ENCODE data around the gene EMX2.
"Not testable (repeated sequence)": the region's sequence is repeated elsewhere in the genome, so short reads cannot be mapped to it uniquely, and the experiment has no call there.

The EMX2 gene

GRCh38 chr10:117560942-117561341 lies 18.4 kb downstream of the EMX2 start:
- no peak for DNase-seq (ENCODE audit: low read depth in 2 of 2)

- no peak for DNase-seq (ENCODE audit: low read depth in 2 of 2)
Measured at GRCh38 chr10:117562220-117562619, 19.7 kb downstream of the EMX2 start.

GRCh38 chr10:117562896-117563737 lies 20.6 kb downstream of the EMX2 start:
- no peak for DNase-seq (ENCODE audit: low read depth in 2 of 2)

- no peak for DNase-seq (ENCODE audit: low read depth in 2 of 2)
Measured at GRCh38 chr10:117563780-117564179, 21.2 kb downstream of the EMX2 start.

- DNase-seq (ENCODE audit: low read depth in 2 of 2) = no peak
Measured at GRCh38 chr10:117565068-117565467, 22.5 kb downstream of the EMX2 start.

GRCh38 chr10:117568334-117568733 lies 25.8 kb downstream of the EMX2 start:
- no peak for DNase-seq (ENCODE audit: low read depth in 2 of 2)

GRCh38 chr10:117569610-117570390 lies 27.3 kb downstream of the EMX2 start:
- no peak for DNase-seq (ENCODE audit: low read depth in 2 of 2)

GRCh38 chr10:117570880-117571279 lies 28.3 kb downstream of the EMX2 start:
- DNase-seq (ENCODE audit: low read depth in 2 of 2) = no peak

GRCh38 chr10:117574498-117575146 lies 32.1 kb downstream of the EMX2 start:
- no peak for DNase-seq (ENCODE audit: low read depth in 2 of 2)

- no peak for DNase-seq (ENCODE audit: low read depth in 2 of 2)
Measured at GRCh38 chr10:117578490-117578889, 35.9 kb downstream of the EMX2 start.

- DNase-seq (ENCODE audit: low read depth in 2 of 2) = no peak
Measured at GRCh38 chr10:117578999-117579590, 36.5 kb downstream of the EMX2 start.

- DNase-seq (ENCODE audit: low read depth in 2 of 2) = no peak
Measured at GRCh38 chr10:117581961-117582360, 39.4 kb downstream of the EMX2 start.

- not testable (repeated sequence) for DNase-seq (ENCODE audit: low read depth in 2 of 2)
Measured at GRCh38 chr10:117584831-117585230, 42.3 kb downstream of the EMX2 start.

GRCh38 chr10:117587036-117587435 lies 44.5 kb downstream of the EMX2 start:
- DNase-seq (ENCODE audit: low read depth in 2 of 2) = no peak

GRCh38 chr10:117590101-117590875 lies 47.7 kb downstream of the EMX2 start:
- DNase-seq (ENCODE audit: low read depth in 2 of 2) = no peak

GRCh38 chr10:117591043-117591442 lies 48.5 kb downstream of the EMX2 start:
- no peak for DNase-seq (ENCODE audit: low read depth in 2 of 2)

GRCh38 chr10:117594722-117595121 lies 52.2 kb downstream of the EMX2 start:
- DNase-seq (ENCODE audit: low read depth in 2 of 2) = no peak

- no peak for DNase-seq (ENCODE audit: low read depth in 2 of 2)
Measured at GRCh38 chr10:117596706-117597105, 54.2 kb downstream of the EMX2 start.

- DNase-seq (ENCODE audit: low read depth in 2 of 2) = no peak
Measured at GRCh38 chr10:117597216-117597615, 54.7 kb downstream of the EMX2 start.

Measured in activated CD4-positive, alpha-beta T cell treated with anti-CD3 and anti-CD28 coated beads for 24 hours (primary cell).